ACHN (cell line): ENCODE measurements around the gene NIP7.
"Not testable (repeated sequence)": the region's sequence is repeated elsewhere in the genome, so short reads cannot be mapped to it uniquely, and the experiment has no call there.

Source experiments
- DNase-seq: peaks from one replicate; pipeline ENCODE4 v3.0.0-alpha.2; 2015
- in situ Hi-C: cut with HindIII; loops from 2 replicates; pipeline ENCODE4 v1.10.0; 2017; ENCODE audit warnings: low sequenced_read_pairs, low pct_ligation_motif_present, low pct_unique_long_range_greater_than_20kb

NIP7 gene

GRCh38 chr16:69330286-69331109, 9.1 kb upstream of the NIP7 start, which contains the start of gene PDF:
PDF (minus strand) TSS chr16:69330588; CDS start chr16:69330570, 18 bp downstream.
- peak; percentile 97 for DNase-seq
- in situ Hi-C loops, result no loop called here

DNA sequence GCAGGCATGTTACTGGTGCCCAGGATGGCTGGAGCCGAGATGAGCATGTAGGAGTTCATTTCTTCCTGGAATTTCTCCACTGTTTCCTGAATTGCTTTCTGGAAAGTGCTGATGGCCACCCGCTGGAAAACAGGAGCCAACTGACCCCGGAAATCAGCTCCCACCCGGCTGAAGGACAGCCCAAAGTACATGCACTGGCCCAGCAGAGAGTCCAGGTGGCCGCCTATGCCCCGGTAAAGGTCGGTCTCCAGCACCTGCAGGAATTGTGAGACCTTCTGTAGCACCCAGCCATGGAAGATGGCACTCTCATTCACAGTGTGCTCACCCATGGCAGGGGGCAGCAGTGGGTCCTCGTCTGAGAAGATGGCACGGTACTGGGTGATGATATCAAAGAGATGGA, 4.9 kb upstream of the NIP7 start:
- DNase-seq, result no peak
- in situ Hi-C loops, result no loop called here

DNA sequence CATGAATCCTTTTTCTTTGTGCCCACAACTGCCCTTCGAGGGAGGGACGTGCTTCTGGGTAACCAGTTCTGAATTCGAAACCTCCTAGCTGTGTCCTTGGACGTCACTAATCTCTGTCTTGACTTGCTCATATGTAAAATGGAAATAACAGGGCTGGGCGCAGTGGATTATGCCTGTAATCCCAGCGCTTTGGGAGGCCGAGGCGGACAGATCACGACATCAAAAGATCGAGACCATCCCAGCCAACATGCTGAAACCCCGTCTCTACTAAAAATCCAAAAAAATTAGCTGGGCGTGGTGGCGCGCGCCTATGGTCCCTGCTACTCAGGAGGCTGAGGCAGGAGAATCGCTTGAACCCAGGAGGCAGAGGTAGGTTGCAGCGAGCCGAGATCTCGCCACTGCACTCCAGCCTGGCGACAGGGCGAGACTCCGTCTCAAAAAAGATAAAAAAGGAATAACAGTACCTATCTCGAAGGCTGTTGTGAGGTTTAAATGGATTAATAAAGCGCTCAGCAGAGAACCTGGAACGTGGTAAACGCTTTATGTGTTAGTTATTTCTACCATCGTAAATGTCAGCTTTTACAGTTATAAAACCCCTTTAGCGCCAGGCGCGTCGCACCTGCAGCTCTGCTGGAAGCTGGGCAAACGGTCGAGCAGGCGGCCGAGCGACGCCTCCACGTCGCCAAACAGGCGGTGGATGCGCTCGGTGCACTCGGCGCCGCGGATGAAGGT, 849 bp upstream of the NIP7 start:
- in situ Hi-C loops, result no loop called here
- DNase-seq, result no peak

DNA sequence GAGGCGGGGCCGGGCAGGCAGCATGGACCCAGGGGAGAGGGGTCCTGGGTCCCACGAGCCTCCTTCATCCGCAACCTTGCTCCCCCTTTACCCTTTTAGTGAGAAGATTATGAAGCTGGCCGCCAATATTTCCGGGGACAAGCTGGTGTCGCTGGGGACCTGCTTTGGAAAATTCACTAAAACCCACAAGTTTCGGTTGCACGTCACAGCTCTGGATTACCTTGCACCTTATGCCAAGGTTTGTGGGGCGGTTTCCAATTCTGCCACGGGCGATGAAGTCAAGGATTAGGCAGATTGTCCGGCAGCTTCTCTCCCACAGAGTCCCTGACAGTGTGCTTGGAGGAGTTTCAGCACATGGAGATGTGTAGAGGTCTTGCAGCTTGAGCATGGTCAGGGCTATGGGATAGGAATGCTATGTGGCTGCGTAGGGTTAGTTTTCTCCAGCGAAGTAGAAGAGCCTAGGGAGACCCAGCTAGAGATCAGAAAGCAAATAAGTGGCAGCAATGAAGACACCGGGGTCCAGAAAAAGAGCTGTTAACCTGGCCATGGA, 598 bp downstream of the NIP7 start:
- in situ Hi-C loops, result no loop called here
- DNase-seq, result no peak

GRCh38 chr16:69344171-69344570, 4.6 kb downstream of the NIP7 start:
- DNase-seq, result no peak
- in situ Hi-C loops, result no loop called here

- DNase-seq, result no peak
- in situ Hi-C loops, result no loop called here
Measured at GRCh38 chr16:69345923-69346322, 6.4 kb downstream of the NIP7 start.

GRCh38 chr16:69346683-69347082, 7.1 kb downstream of the NIP7 start:
- in situ Hi-C loops, result no loop called here
- no peak for DNase-seq

GRCh38 chr16:69348222-69348621, 8.7 kb downstream of the NIP7 start:
- in situ Hi-C loops, result no loop called here

DNA sequence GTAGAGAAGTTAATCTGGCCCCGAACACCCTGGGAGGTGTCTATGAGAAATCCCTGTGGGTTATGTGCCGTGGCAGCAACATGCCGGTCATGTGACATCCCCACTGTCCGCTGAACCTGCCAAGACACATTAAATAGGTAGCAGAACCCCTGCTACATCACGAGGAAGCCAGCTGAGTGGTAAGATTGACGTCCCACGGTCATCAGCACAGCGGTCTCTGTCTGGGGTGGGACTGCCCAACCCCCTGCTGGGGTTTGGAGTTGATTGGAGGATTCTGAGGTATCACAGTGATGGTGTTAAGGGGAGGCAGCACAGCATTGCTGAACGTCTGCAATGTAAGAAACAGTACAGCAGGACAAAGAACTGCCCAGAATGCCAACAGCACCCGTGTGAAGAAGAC, 10.0 kb downstream of the NIP7 start:
- in situ Hi-C loops, result no loop called here
- no peak for DNase-seq

More at GRCh38 chr16:69348222-69348621, 8.7 kb downstream of the NIP7 start:
- DNase-seq, result no peak

DNA sequence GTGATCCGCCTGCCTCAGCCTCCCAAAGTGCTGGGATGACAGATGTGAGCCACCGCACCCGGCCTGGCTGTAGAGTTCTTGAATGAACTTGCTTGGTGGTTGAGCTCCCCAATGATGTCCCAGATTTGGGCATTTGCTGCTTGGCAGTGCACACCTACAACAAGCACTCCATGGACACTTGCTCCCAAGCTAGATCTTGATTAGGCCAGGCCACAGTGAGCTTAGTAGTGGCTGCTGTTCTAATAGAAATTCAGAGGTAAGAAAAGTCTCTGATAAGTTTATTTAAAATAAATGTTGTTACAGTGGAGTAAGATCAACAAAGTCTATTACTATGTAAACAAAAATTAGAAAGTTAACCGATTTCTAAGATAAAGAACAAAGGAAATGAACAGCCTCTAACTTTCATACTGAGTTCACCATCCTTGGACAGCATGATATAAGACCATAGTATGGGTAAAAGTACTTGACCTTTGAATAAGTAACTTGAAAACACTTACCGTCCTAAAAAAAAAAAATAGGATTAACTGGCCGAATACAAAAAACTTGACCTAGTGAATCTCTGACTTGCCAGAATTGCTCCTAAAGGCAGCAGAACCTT, 11.1 kb downstream of the NIP7 start:
- DNase-seq, result no peak
- in situ Hi-C loops, result no loop called here

GRCh38 chr16:69351309-69352027, 11.9 kb downstream of the NIP7 start, which contains the start of gene TMED6:
TMED6 (minus strand) TSS chr16:69351786; CDS start chr16:69351753, 33 bp downstream.
- peak; percentile 69 for DNase-seq
- in situ Hi-C loops, result no loop called here

DNA sequence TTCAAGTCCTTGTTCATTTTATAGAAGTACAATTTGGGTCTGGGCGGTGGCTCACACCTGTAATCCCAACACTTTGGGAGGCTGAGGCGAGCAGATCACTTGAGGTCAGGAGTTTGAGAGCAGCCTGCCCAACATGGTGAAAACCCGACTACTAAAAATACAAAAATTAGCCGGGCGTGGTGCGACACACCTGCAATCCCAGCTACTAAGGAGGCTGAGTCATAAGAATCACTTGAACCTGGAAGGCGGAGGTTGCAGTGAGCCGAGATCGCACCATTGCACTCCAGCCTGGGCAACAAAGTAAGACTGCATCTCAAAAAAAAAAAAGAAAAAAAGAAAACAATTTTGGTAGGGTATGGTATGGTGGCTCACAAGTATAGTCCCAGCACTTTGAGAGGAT, 20.5 kb downstream of the NIP7 start:
- DNase-seq, in situ Hi-C loops: not testable (repeated sequence)

GRCh38 chr16:69363281-69363717, 23.7 kb downstream of the NIP7 start:
- DNase-seq, result no peak
- in situ Hi-C loops, result no loop called here

- no peak for DNase-seq
Measured at GRCh38 chr16:69364088-69364487, 24.5 kb downstream of the NIP7 start.

GRCh38 chr16:69365901-69366300, 26.3 kb downstream of the NIP7 start:
- no peak for DNase-seq
- in situ Hi-C loops, result no loop called here

More at GRCh38 chr16:69364088-69364487, 24.5 kb downstream of the NIP7 start:
- in situ Hi-C loops, result no loop called here

- in situ Hi-C loops, result no loop called here
Measured at GRCh38 chr16:69366431-69366830, 26.9 kb downstream of the NIP7 start.

GRCh38 chr16:69367980-69368379, 28.4 kb downstream of the NIP7 start:
- in situ Hi-C loops, result no loop called here
- no peak for DNase-seq

More at GRCh38 chr16:69366431-69366830, 26.9 kb downstream of the NIP7 start:
- DNase-seq, result no peak

DNA sequence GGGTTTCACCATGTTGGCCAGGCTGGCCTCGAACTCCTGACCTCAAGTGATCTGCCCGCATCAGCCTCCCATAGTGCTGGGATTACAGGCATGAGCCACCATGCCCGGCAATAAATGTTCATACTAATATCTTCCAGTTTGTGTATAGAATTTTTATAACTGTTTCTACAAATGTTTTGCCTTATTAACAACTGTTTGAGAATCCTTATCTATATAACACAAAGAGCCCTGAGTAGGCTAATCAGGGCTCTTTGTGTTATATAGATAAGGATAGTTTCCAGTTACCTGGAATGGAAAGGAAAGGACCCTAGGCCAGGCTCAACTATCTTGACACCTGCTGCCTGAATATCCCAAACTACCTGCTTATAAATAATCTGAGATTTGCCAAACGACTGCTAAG, 29.3 kb downstream of the NIP7 start:
- no peak for DNase-seq
- in situ Hi-C loops, result no loop called here
